ENCODE measurements around the gene RPUSD3.

The RPUSD3 gene

GRCh38 chr3:9791790-9792404 lies 51.9 kb downstream of the RPUSD3 start:
- Histone ChIP-seq H3K27ac (peak overlapping the region; percentile 96 to 99), H3K4me3 (peak overlapping the region; percentile 99)
- TF ChIP-seq CTCF (IDR thresholded peaks at IDR 0.05), result no peak
- DNase-seq (ENCODE audit: low spot score), result no peak

GRCh38 chr3:9791127-9791526 lies 52.7 kb downstream of the RPUSD3 start:
- Histone ChIP-seq H3K27ac (peak overlapping the region; percentile 96 to 99), H3K4me3 (peak overlapping the region; percentile 99)
- TF ChIP-seq CTCF (IDR thresholded peaks at IDR 0.05), result no peak
- DNase-seq (ENCODE audit: low spot score), result no peak

Data from coronary artery (tissue), 2 donors.